ENCODE results near the gene KCNJ9. TPM values are rescaled to one million over a fixed set of nuclear protein-coding genes. Genes with fewer than 3 reads are reported as not detected.

KCNJ9 gene
- total RNA-seq, 6 experiments from 2014 or later = not detected

DNA sequence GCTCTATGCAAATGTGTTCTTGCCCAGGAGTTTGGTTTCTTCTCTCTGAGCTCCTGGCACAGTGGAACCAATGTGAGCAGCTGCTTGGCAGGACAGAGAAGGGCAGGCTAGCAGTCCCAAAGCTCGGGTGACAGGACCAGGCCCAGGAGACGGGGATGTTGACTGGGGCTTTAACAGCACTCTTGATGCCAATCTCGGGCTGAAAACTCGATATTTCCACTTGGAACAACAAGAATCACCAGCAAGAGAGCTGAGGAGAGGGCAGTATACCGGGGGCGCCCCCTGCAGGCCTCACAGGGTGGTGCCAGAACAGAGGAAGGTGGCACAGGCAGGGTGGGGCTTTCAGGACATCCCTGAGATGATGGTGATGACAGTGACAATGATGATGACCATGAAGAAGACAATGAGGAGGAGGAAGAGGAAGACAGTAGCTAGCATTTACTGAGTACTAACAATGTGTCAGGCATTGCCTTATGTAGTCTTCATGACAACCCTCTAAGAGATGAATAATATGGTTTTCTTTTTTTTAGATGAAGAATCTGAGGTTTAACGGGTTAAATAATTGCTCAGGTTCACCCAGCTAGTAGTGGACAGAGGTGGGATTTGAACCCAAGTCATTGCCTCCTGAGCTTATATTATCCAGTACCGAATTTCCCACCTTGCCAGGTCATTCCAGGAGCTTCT is 2.7 kb upstream of the KCNJ9 start:
- TF ChIP-seq, protein P1, sequence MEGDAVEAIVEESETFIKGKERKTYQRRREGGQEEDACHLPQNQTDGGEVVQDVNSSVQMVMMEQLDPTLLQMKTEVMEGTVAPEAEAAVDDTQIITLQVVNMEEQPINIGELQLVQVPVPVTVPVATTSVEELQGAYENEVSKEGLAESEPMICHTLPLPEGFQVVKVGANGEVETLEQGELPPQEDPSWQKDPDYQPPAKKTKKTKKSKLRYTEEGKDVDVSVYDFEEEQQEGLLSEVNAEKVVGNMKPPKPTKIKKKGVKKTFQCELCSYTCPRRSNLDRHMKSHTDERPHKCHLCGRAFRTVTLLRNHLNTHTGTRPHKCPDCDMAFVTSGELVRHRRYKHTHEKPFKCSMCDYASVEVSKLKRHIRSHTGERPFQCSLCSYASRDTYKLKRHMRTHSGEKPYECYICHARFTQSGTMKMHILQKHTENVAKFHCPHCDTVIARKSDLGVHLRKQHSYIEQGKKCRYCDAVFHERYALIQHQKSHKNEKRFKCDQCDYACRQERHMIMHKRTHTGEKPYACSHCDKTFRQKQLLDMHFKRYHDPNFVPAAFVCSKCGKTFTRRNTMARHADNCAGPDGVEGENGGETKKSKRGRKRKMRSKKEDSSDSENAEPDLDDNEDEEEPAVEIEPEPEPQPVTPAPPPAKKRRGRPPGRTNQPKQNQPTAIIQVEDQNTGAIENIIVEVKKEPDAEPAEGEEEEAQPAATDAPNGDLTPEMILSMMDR (IDR thresholded peaks at IDR 0.05) = peak; percentile 57 to 83 (median 66)
- no peak for TF ChIP-seq POLR2A (IDR thresholded peaks at IDR 0.05)
- 21% methylated on average over 7 of the region's 8 CpGs for WGBS (ENCODE audit: insufficient coverage, low coverage, low lambda C conversion rate, missing lambda C conversion rate)
- ATAC-seq = peak; percentile 72 to 83 (median 76)
- Histone ChIP-seq H3K36me3 (no peaks in the 10 kb centered on the region), H3K27me3 (no peaks in the 10 kb centered on the region), H3K4me1 (peaks cover 0 to 1% (median 0%) of the 10 kb centered on the region in 4 donors), H3K4me3 (no peak overlapping the region), H3K9me3 (no peaks in the 10 kb centered on the region), H3K27ac (no peak overlapping the region)
- DNase-seq = peak in 1 of 3 donors; percentile 57
- intact Hi-C loops (cut with DNase I) = no loop called here

GRCh38 chr1:160079448-160079847 is 1.9 kb upstream of the KCNJ9 start:
- no peak overlapping the region for H3K4me3 ChIP-seq
- no peaks in the 10 kb centered on the region for H3K36me3 ChIP-seq
- no peaks in the 10 kb centered on the region for H3K27me3 ChIP-seq
- TF ChIP-seq, protein P1 (IDR thresholded peaks at IDR 0.05) = no peak
- no peak for TF ChIP-seq POLR2A (IDR thresholded peaks at IDR 0.05)
- H3K9me3 ChIP-seq = no peaks in the 10 kb centered on the region
- no peak overlapping the region for H3K27ac ChIP-seq
- ATAC-seq = no peak
- peaks cover 0 to 3% (median 0%) of the 10 kb centered on the region in 4 donors for H3K4me1 ChIP-seq
- no peak for DNase-seq
- intact Hi-C loops (cut with DNase I) = no loop called here
- WGBS (ENCODE audit: insufficient coverage, low coverage, low lambda C conversion rate, missing lambda C conversion rate) = 41% methylated on average over 4 of the region's 4 CpGs

- intact Hi-C loops (cut with DNase I) = loop anchor here in 1 of 2 donors (5.0 kb wide), 1 partner anchor 38 kb away; no protein-coding TSS in a partner anchor
- no peak for DNase-seq
- Histone ChIP-seq H3K27ac (no peak overlapping the region), H3K4me1 (peaks cover 0 to 3% (median 0%) of the 10 kb centered on the region in 4 donors), H3K4me3 (no peak overlapping the region), H3K27me3 (no peaks in the 10 kb centered on the region), H3K36me3 (no peaks in the 10 kb centered on the region), H3K9me3 (no peaks in the 10 kb centered on the region)
- WGBS (ENCODE audit: insufficient coverage, low coverage, low lambda C conversion rate, missing lambda C conversion rate) = 51% methylated on average over 6 of the region's 6 CpGs
- ATAC-seq = no peak
- TF ChIP-seq, protein P1 (IDR thresholded peaks at IDR 0.05) = no peak
These were observed 797 bp upstream of the KCNJ9 start for GRCh38 chr1:160080381-160081100.

DNA sequence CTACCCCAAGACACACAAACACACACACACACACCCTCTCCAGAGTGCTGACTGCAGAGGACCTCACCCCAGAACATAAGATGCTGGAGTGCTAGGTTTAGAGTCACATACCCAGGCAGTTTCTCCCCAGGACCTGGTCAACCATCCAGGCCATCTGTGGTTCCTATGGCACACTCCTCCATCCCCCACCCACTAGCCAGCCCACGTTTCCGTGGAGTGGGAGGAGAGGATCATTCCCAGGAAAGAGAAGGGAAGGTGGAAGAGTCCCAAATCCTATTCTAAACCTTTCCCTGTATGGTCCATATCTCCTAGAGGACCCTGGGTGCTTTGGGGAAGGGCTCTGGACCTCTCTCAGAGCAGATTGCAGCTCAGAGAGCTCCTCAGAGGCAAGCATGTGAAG is 1.1 kb downstream of the KCNJ9 start:
- Histone ChIP-seq H3K27ac (no peak overlapping the region), H3K36me3 (no peaks in the 10 kb centered on the region), H3K4me3 (no peak overlapping the region), H3K27me3 (no peaks in the 10 kb centered on the region), H3K9me3 (no peaks in the 10 kb centered on the region), H3K4me1 (peaks cover 0 to 3% (median 0%) of the 10 kb centered on the region in 4 donors)
- ATAC-seq (no peak), DNase-seq (no peak)
- intact Hi-C loops (cut with DNase I) = loop anchor here in 1 of 2 donors (5.0 kb wide), 1 partner anchor 40 kb away; no protein-coding TSS in a partner anchor
- no peak for TF ChIP-seq POLR2A (IDR thresholded peaks at IDR 0.05)
- TF ChIP-seq, protein P1 (IDR thresholded peaks at IDR 0.05) = no peak
- WGBS (ENCODE audit: insufficient coverage, low coverage, low lambda C conversion rate, missing lambda C conversion rate) = 40% methylated on average over 2 of the region's 2 CpGs

Data from right lobe of liver (tissue), 6 donors.